Activated B cell treated with CpG ODN at 0.5 μM for 24 hours (primary cell): ENCODE data around the gene HNRNPH3. TPM values are rescaled to one million over a fixed set of nuclear protein-coding genes. Genes with fewer than 3 reads are reported as not detected.
A peak's percentile ranks its signal among the peaks of the same experiment; 100 is the strongest.

Experiments
- ATAC-seq: fragments of 200-7000 bp; cut with Tn5 transposase; one replicate; pipeline ENCODE4 v1.10.0; 2021; ENCODE audit warnings: low read depth, mild to moderate bottlenecking, moderate library complexity
- CTCF ChIA-PET: fragments of 350-600 bp; sonication (Branson Sonifier 250); formaldehyde crosslinking; loops from one replicate; lab custom pipeline; 2021; ENCODE audit warnings: antibody characterized with exemption; lab: Charles Lee
- POLR2A ChIA-PET: fragments of 350-600 bp; sonication (Branson Sonifier 250); formaldehyde crosslinking; loops from one replicate; lab custom pipeline; 2021; ENCODE audit warnings: antibody characterized with exemption; lab: Charles Lee
- DNase-seq: peaks from one replicate; pipeline ENCODE4 v3.0.0; 2022
- H3K27ac Mint-ChIP-seq: one replicate; pipeline ENCODE4 v1.8.0; 2020; ENCODE audit warnings: mixed read lengths
- H3K27me3 Mint-ChIP-seq: one replicate; pipeline ENCODE4 v1.8.0; 2021; ENCODE audit warnings: mixed read lengths
- H3K36me3 Mint-ChIP-seq: one replicate; pipeline ENCODE4 v1.8.0; 2021; ENCODE audit warnings: low read depth, mixed read lengths
- H3K4me1 Mint-ChIP-seq: one replicate; pipeline ENCODE4 v1.8.0; 2021; ENCODE audit warnings: mixed read lengths
- H3K4me3 Mint-ChIP-seq: one replicate; pipeline ENCODE4 v1.8.0; 2020; ENCODE audit warnings: mild to moderate bottlenecking, mixed read lengths
- H3K9me3 Mint-ChIP-seq: one replicate; pipeline ENCODE4 v1.8.0; 2020; ENCODE audit warnings: mixed read lengths
- intact Hi-C: fragments of 100-400 bp; cut with micrococcal nuclease; formaldehyde crosslinking; loops from one replicate; pipeline ENCODE4 v1.15.1; 2024
- total RNA-seq: library from RNA; stranded (reverse); gene quantifications from 2 replicates; pipeline ENCODE4 v1.2.3, GENCODE V29; 2022
- TF ChIP-seq, protein P1 (sequence below): fragments of 200-600 bp; IDR thresholded peaks from one replicate; pipeline ENCODE4 v1.8.0; 2022; ENCODE audit warnings: antibody characterized with exemption, mild to moderate bottlenecking

Gene HNRNPH3
- total RNA-seq, 1 donor from 2014 or later: 113 TPM

DNA sequence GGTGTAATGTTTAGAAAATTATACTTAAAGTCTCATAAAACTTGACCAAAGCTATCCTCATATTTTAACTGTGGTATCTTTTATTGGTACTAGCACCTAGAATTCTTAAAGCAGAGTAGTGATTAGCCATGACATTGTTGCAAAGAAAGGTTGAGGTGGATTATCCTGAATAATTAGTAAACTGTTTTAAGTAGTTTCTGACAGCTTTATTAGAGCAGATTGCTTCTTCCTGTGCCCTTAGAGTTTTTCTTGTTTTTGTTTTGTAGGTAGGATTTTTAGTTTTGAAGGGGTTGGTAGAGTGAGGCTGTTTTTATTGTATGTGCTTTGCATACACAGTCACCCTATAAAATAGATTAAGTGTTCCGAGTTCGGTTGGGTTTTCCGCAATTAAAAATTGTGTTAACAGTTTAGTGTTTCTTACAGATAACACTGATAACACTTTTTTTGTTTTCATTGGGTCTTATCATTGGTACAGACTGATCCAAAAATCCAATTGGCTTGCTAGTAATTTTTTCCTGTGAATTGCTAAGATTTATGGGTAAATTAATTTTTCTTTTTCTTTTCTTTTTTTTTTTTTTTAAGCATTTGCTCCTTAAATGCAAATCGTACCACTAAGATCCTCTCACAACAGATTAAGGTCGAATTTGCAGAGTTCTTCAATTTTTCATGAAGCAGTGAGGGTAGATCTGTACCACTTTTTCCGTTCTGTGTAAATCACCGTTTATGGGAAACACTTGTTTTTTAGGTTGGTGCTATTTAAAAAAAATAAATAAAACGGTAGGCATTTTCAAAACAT lies 3.0 kb downstream of the HNRNPH3 start:
- Mint-ChIP-seq H3K4me3 (peak overlapping the region; percentile 99), H3K36me3 (peaks cover 58% of the 10 kb centered on the region), H3K4me1 (peaks cover 63% of the 10 kb centered on the region), H3K27me3 (no peaks in the 10 kb centered on the region), H3K27ac (peak overlapping the region; percentile 99), H3K9me3 (no peaks in the 10 kb centered on the region)
- intact Hi-C loops: loop anchor here (1.0 to 5.0 kb wide), 3 partner anchors 13 to 752 kb away; partner anchors contain the start of genes CCAR1 and SRGN
- TF ChIP-seq, protein P1, sequence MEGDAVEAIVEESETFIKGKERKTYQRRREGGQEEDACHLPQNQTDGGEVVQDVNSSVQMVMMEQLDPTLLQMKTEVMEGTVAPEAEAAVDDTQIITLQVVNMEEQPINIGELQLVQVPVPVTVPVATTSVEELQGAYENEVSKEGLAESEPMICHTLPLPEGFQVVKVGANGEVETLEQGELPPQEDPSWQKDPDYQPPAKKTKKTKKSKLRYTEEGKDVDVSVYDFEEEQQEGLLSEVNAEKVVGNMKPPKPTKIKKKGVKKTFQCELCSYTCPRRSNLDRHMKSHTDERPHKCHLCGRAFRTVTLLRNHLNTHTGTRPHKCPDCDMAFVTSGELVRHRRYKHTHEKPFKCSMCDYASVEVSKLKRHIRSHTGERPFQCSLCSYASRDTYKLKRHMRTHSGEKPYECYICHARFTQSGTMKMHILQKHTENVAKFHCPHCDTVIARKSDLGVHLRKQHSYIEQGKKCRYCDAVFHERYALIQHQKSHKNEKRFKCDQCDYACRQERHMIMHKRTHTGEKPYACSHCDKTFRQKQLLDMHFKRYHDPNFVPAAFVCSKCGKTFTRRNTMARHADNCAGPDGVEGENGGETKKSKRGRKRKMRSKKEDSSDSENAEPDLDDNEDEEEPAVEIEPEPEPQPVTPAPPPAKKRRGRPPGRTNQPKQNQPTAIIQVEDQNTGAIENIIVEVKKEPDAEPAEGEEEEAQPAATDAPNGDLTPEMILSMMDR: no peak
- ATAC-seq: no peak
- no peak for DNase-seq
- POLR2A ChIA-PET: interaction anchor here (0.8 kb wide), 1 partner anchor 449 kb away, joined by 3 read pairs; no protein-coding TSS in a partner anchor
- CTCF ChIA-PET: interaction anchor here (1.1 to 2.4 kb wide), 2 partner anchors 13 to 122 kb away, joined by 3 to 5 read pairs; no protein-coding TSS in a partner anchor

- intact Hi-C loops: no loop called here
- no peaks in the 10 kb centered on the region for H3K9me3 Mint-ChIP-seq
- TF ChIP-seq, protein P1: no peak
- DNase-seq (no peak), ATAC-seq (no peak)
- H3K36me3 Mint-ChIP-seq: peaks cover 70% of the 10 kb centered on the region
- peaks cover 49% of the 10 kb centered on the region for H3K4me1 Mint-ChIP-seq
- ChIA-PET CTCF (no interaction called here), POLR2A (no interaction called here)
- no peaks in the 10 kb centered on the region for H3K27me3 Mint-ChIP-seq
- peak overlapping the region; percentile 60 for H3K27ac Mint-ChIP-seq
- H3K4me3 Mint-ChIP-seq: no peak overlapping the region
These were observed 5.0 kb downstream of the HNRNPH3 start for GRCh38 chr10:68336754-68337351.

- Mint-ChIP-seq H3K4me1 (peaks cover 22% of the 10 kb centered on the region), H3K27me3 (no peaks in the 10 kb centered on the region), H3K4me3 (no peak overlapping the region), H3K9me3 (no peaks in the 10 kb centered on the region), H3K27ac (no peak overlapping the region), H3K36me3 (peaks cover 82% of the 10 kb centered on the region)
- ATAC-seq (no peak), DNase-seq (no peak)
- CTCF ChIA-PET: no interaction called here
- POLR2A ChIA-PET: no interaction called here
- intact Hi-C loops: no loop called here
- TF ChIP-seq, protein P1: no peak
These were observed 8.7 kb downstream of the HNRNPH3 start for GRCh38 chr10:68340358-68341080.

DNA sequence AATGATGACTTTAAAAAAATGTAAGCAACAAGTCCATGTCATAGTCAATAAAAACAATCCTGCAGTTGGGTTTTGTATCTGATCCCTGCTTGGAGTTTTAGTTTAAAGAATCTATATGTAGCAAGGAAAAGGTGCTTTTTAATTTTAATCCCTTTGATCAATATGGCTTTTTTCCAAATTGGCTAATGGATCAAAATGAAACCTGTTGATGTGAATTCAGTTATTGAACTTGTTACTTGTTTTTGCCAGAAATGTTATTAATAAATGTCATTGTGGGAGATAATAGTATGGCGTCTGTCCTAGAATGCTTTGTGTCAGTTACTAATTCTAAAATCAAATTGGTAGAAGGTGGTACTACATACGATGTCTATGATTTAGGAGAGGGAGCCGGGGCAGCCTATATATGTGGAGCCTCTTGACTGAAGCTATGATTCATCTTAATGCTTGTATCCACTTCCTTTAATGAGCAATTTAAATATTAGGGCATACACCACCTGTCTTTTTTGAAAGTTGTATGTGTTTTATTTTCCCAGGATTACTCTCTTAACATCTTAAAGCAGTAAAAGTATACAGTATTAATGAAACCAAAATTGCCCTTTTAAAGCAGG lies 11.1 kb downstream of the HNRNPH3 start:
- POLR2A ChIA-PET: interaction anchor here (0.5 kb wide), 1 partner anchor 11 kb away, joined by 3 read pairs; the partner anchor contains the start of gene PBLD
- no peaks in the 10 kb centered on the region for H3K27me3 Mint-ChIP-seq
- peaks cover 81% of the 10 kb centered on the region for H3K36me3 Mint-ChIP-seq
- CTCF ChIA-PET: no interaction called here
- TF ChIP-seq, protein P1: no peak
- no peaks in the 10 kb centered on the region for H3K4me1 Mint-ChIP-seq
- ATAC-seq (no peak), DNase-seq (no peak)
- no peak overlapping the region for H3K27ac Mint-ChIP-seq
- H3K9me3 Mint-ChIP-seq: no peaks in the 10 kb centered on the region
- no peak overlapping the region for H3K4me3 Mint-ChIP-seq
- intact Hi-C loops: loop anchor here (1.0 kb wide), 1 partner anchor 10 kb away; no protein-coding TSS in a partner anchor
